ENCODE measurements around the gene AXL. TPM values are rescaled to one million over a fixed set of nuclear protein-coding genes. Genes with fewer than 3 reads are reported as not detected.
A peak's percentile ranks its signal among the peaks of the same experiment; 100 is the strongest.

The AXL gene
- total and polyA plus RNA-seq, 2 of the 13 experiments (the other 11 are each of a cell fraction or from before 2014, with no cell fraction given), result 0.71 to 5.9 TPM

- TF ChIP-seq POGK (CRISPR knock-in tag; conservative IDR thresholded peaks at IDR 0.05), result peak; percentile 61; the same call in 1 of the 2 replicates
- peak; percentile 89; the same call in 1 of the 2 replicates for TF ChIP-seq REL (CRISPR knock-in tag; conservative IDR thresholded peaks at IDR 0.05)
- peak; percentile 21; the same call in 1 of the 2 replicates for TF ChIP-seq ZKSCAN8 (CRISPR knock-in tag; IDR thresholded peaks at IDR 0.05; ENCODE audit: borderline replicate concordance)
- peak; percentile 77 for TF ChIP-seq PTBP1 (IDR thresholded peaks at IDR 0.05; ENCODE audit: low read depth, low read length, poor library complexity, severe bottlenecking)
- TF ChIP-seq ZBED4 (CRISPR knock-in tag; IDR thresholded peaks at IDR 0.05; ENCODE audit: borderline replicate concordance), result peak; percentile 39; the same call in 1 of the 2 replicates
- TF ChIP-seq HNRNPUL1 (IDR thresholded peaks at IDR 0.05; ENCODE audit: low read depth, low read length), result peak; percentile 17; the same call in 1 of the 2 replicates
- no peak for TF ChIP-seq ZBTB34 (CRISPR knock-in tag; IDR thresholded peaks at IDR 0.05)
- TF ChIP-seq HDAC6 (IDR thresholded peaks at IDR 0.05; ENCODE audit: low read depth, low read length), result no peak
- TF ChIP-seq CHCHD3 (CRISPR knock-in tag; IDR thresholded peaks at IDR 0.05), result no peak
- peak; percentile 66; the same call in 1 of the 2 replicates for TF ChIP-seq ZSCAN22 (CRISPR knock-in tag; IDR thresholded peaks at IDR 0.05)
- no peak for TF ChIP-seq ZBTB20 (CRISPR knock-in tag; IDR thresholded peaks at IDR 0.05; ENCODE audit: borderline replicate concordance, low read depth)
- no peak for TF ChIP-seq ZSCAN30 (CRISPR knock-in tag; IDR thresholded peaks at IDR 0.05)
- TF ChIP-seq ZUFSP (CRISPR knock-in tag; IDR thresholded peaks at IDR 0.05; ENCODE audit: borderline replicate concordance), result no peak
- no peak for TF ChIP-seq ZSCAN20 (CRISPR knock-in tag; IDR thresholded peaks at IDR 0.05; ENCODE audit: borderline replicate concordance)
- TF ChIP-seq FOSL2 (CRISPR knock-in tag; IDR thresholded peaks at IDR 0.05), result no peak; the same call in none of the 2 replicates
- TF ChIP-seq YEATS2 (CRISPR knock-in tag; IDR thresholded peaks at IDR 0.05; ENCODE audit: borderline replicate concordance), result peak; percentile 90
- TF ChIP-seq REXO4 (CRISPR knock-in tag; IDR thresholded peaks at IDR 0.05; ENCODE audit: borderline replicate concordance), result no peak
Observed at GRCh38 chr19:41263850-41264580, 45.0 kb downstream of the AXL start, which contains the start of gene HNRNPUL1 (continued).

Measured in HepG2 (cell line).